Measurements from ENCODE around the gene HAVCR2. TPM values are rescaled to one million over a fixed set of nuclear protein-coding genes. Genes with fewer than 3 reads are reported as not detected.

HAVCR2 gene
- total RNA-seq (2022; extraction: Qiagen RNA extraction): 0.17 to 0.62 TPM (median 0.24 TPM) in 5 replicates

DNA sequence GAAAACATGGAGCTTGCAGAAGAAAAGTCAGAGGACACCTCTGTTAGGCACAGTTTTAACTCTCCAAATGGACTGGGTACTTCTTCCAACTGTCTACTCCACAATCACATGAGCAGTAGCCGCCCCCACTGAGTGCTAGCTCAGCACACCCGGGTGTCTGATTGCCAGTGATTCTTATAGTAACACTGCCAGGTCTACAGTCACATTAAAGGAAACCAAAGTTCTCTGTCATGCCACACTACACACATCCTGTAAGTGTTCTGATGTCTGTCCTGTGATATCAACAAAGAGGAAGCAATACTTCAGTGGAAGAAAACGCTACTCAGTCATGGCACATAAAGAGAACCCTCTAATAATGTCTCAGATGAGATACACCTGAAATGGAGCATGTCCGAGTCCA lies at the start of gene HAVCR2:
HAVCR2 (minus strand) TSS at position 69 of the 400 bp plus-strand sequence; CDS start at position 8, 61 bp downstream.

DNA sequence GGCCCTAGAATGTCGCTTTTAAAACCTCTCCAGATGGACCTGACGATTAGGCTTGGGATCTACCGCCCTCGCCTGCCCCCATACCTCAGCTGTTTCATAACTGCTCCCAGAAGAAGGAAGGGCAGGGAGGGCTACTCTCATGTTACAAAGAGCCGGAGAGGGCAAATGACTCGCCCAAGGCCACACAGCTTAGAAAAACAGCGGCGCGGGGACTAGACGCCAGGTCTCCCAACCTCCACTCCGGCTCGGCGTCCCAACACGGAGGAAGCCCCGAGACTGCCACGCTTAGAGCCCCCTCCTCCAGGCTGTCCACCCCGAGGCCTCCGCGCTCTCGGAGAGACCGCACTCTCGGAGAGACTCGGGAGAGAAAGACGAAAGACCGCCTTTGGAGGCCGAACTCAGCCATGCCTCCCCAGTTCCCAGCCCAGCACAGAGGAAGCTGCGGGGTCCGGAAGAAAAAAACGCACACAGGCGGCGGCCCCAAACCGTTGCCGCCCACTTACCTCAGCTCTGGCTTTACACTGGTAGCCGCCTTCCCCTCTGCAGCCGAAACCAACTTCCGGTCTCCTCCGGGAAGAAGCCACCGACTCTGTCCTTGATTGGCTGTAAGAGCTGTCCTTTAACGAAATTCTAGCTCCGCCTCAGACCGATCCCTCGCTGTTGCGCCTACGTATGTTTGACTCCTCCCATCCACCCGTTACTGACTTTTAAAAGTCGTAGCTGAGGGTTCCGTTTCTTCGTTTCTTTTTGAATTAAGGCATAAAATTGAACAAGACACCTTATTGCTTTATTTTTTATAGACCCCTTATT lies 33.7 kb upstream of the HAVCR2 start, which contains the start of gene MED7:
MED7 (minus strand) TSS at position 549 of the 810 bp plus-strand sequence. CDS start 3,434 bp downstream, outside the sequence.

DNA sequence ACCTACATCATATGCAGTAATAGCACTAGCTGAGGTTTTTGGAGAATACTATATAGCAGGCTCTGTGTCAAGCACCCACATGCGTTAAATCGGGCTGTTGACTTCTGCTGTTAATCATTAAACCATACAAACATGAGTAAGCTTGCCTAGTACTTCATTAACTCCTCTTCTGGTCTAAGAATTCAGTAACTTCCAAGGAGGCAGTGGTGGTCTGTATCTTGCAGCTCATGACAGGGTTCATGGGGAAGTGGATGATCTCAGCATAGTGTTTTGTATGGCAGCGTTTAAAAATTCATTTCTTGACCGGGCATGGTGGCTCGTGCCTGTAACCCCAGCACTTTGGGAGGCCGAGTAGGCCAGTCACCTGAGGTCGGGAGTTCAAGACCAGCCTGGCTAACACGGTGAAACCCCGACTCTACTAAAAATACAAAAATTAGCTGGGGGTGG lies 49.7 kb downstream of the HAVCR2 start, which contains the start of gene HAVCR1:
HAVCR1 (minus strand) TSS at position 24 of the 447 bp plus-strand sequence. CDS start 1,173 bp downstream, outside the sequence.

Other genes starting within 250 kb of the HAVCR2 start
- 0.85 to 1.5 TPM (median 1.1 TPM) in 5 replicates for gene TIMD4, start 145.8 kb downstream of the HAVCR2 start, total RNA-seq (2022; extraction: Qiagen RNA extraction)
- gene HAVCR1, start 49.9 kb downstream of the HAVCR2 start, total RNA-seq (2022; extraction: Qiagen RNA extraction): 26.8 to 45.6 TPM (median 30.4 TPM) in 5 replicates
- 14.7 to 18.0 TPM (median 15.8 TPM) in 5 replicates for gene MED7, start 33.8 kb upstream of the HAVCR2 start, total RNA-seq (2022; extraction: Qiagen RNA extraction)
- gene GARIN3, start 57.2 kb upstream of the HAVCR2 start, total RNA-seq (2022; extraction: Qiagen RNA extraction): not detected in 5 replicates
- gene ITK, start 71.8 kb upstream of the HAVCR2 start, total RNA-seq (2022; extraction: Qiagen RNA extraction): 0.05 to 0.32 TPM (median 0.08 TPM) in 5 replicates
- gene CYFIP2, start 157.1 kb upstream of the HAVCR2 start, total RNA-seq (2022; extraction: Qiagen RNA extraction): 18.2 to 21.6 TPM (median 19.9 TPM) in 5 replicates